Central memory CD8-positive, alpha-beta T cell (primary cell): ENCODE measurements around the gene DIO1.
A peak's percentile ranks its signal among the peaks of the same experiment; 100 is the strongest.

Source experiments
- ATAC-seq: fragments of 150-1000 bp; cut with Tn5 transposase; replicated peaks from 2 replicates; pipeline ENCODE4 v1.10.0; 2022; ENCODE audit warnings: mild to moderate bottlenecking, moderate FRiP score, moderate number of reproducible peaks; ENCODE audit not compliant: poor library complexity, severe bottlenecking; ENCODE audit errors: extremely low read depth
- DNase-seq, 2 donors: peaks; one replicate each; pipeline ENCODE4 v3.0.0; 2021; ENCODE audit warnings: low spot score in 2 of 2
- H3K27ac Mint-ChIP-seq: one replicate; pipeline ENCODE4 v1.8.0; 2022; ENCODE audit warnings: low read depth, mild to moderate bottlenecking, moderate library complexity, mixed read lengths
- H3K27me3 Mint-ChIP-seq: one replicate; pipeline ENCODE4 v1.8.0; 2022; ENCODE audit warnings: mixed read lengths
- H3K36me3 Mint-ChIP-seq: one replicate; pipeline ENCODE4 v1.8.0; 2022; ENCODE audit warnings: mild to moderate bottlenecking, moderate library complexity, mixed read lengths; ENCODE audit not compliant: insufficient read depth
- H3K4me1 Mint-ChIP-seq: one replicate; pipeline ENCODE4 v1.8.0; 2022; ENCODE audit warnings: mixed read lengths
- H3K4me3 Mint-ChIP-seq: one replicate; pipeline ENCODE4 v1.8.0; 2022; ENCODE audit warnings: mild to moderate bottlenecking, moderate library complexity, mixed read lengths
- H3K9me3 Mint-ChIP-seq: one replicate; pipeline ENCODE4 v1.8.0; 2022; ENCODE audit warnings: mixed read lengths

Gene DIO1

GRCh38 chr1:53902235-53903138 lies 8.5 kb downstream of the DIO1 start:
- H3K9me3 Mint-ChIP-seq: no peaks in the 10 kb centered on the region
- H3K27ac Mint-ChIP-seq: no peak overlapping the region
- peaks cover 6% of the 10 kb centered on the region for H3K36me3 Mint-ChIP-seq
- no peak overlapping the region for H3K4me3 Mint-ChIP-seq
- no peak for ATAC-seq
- no peaks in the 10 kb centered on the region for H3K27me3 Mint-ChIP-seq
- H3K4me1 Mint-ChIP-seq: no peaks in the 10 kb centered on the region
- DNase-seq: no peak

- Mint-ChIP-seq H3K27me3 (no peaks in the 10 kb centered on the region), H3K4me3 (no peak overlapping the region), H3K36me3 (peaks cover 5% of the 10 kb centered on the region), H3K27ac (no peak overlapping the region), H3K9me3 (no peaks in the 10 kb centered on the region), H3K4me1 (no peaks in the 10 kb centered on the region)
- DNase-seq (no peak), ATAC-seq (no peak)
Observed at GRCh38 chr1:53905509-53905908, 11.5 kb downstream of the DIO1 start.

GRCh38 chr1:53906121-53906520 lies 12.1 kb downstream of the DIO1 start:
- Mint-ChIP-seq H3K27ac (no peak overlapping the region), H3K4me1 (no peaks in the 10 kb centered on the region), H3K4me3 (no peak overlapping the region), H3K36me3 (peaks cover 5% of the 10 kb centered on the region), H3K9me3 (no peaks in the 10 kb centered on the region), H3K27me3 (no peaks in the 10 kb centered on the region)
- ATAC-seq (no peak), DNase-seq (no peak)

GRCh38 chr1:53909946-53910345 lies 16.0 kb downstream of the DIO1 start:
- Mint-ChIP-seq H3K27ac (no peak overlapping the region), H3K36me3 (peaks cover 3% of the 10 kb centered on the region), H3K27me3 (no peaks in the 10 kb centered on the region), H3K4me1 (no peaks in the 10 kb centered on the region), H3K4me3 (no peak overlapping the region), H3K9me3 (no peaks in the 10 kb centered on the region)
- ATAC-seq: no peak
- DNase-seq: no peak

GRCh38 chr1:53911442-53911841 lies 17.5 kb downstream of the DIO1 start:
- Mint-ChIP-seq H3K4me3 (no peak overlapping the region), H3K27me3 (no peaks in the 10 kb centered on the region), H3K4me1 (no peaks in the 10 kb centered on the region), H3K9me3 (no peaks in the 10 kb centered on the region), H3K36me3 (peaks cover 7% of the 10 kb centered on the region), H3K27ac (no peak overlapping the region)
- DNase-seq (no peak), ATAC-seq (no peak)

GRCh38 chr1:53913352-53914033 lies 19.5 kb downstream of the DIO1 start:
- ATAC-seq (no peak), DNase-seq (no peak)
- H3K27me3 Mint-ChIP-seq: no peaks in the 10 kb centered on the region
- no peaks in the 10 kb centered on the region for H3K9me3 Mint-ChIP-seq
- no peak overlapping the region for H3K27ac Mint-ChIP-seq
- H3K4me1 Mint-ChIP-seq: no peaks in the 10 kb centered on the region
- H3K4me3 Mint-ChIP-seq: no peak overlapping the region
- peaks cover 5% of the 10 kb centered on the region for H3K36me3 Mint-ChIP-seq

- DNase-seq (no peak), ATAC-seq (no peak)
- Mint-ChIP-seq H3K4me1 (peaks cover 15% of the 10 kb centered on the region), H3K36me3 (peaks cover 17% of the 10 kb centered on the region), H3K4me3 (no peak overlapping the region), H3K27ac (no peak overlapping the region), H3K27me3 (no peaks in the 10 kb centered on the region), H3K9me3 (no peaks in the 10 kb centered on the region)
Observed at GRCh38 chr1:53918343-53918742, 24.4 kb downstream of the DIO1 start.

- Mint-ChIP-seq H3K27me3 (no peaks in the 10 kb centered on the region), H3K4me3 (no peak overlapping the region), H3K9me3 (no peaks in the 10 kb centered on the region), H3K4me1 (peaks cover 15% of the 10 kb centered on the region), H3K36me3 (peaks cover 20% of the 10 kb centered on the region), H3K27ac (peak overlapping the region; percentile 78)
- no peak for ATAC-seq
- no peak for DNase-seq
Observed at GRCh38 chr1:53919675-53920066, 25.7 kb downstream of the DIO1 start.

GRCh38 chr1:53927376-53927881 lies 33.4 kb downstream of the DIO1 start:
- ATAC-seq (no peak), DNase-seq (no peak)
- H3K27me3 Mint-ChIP-seq: no peaks in the 10 kb centered on the region
- no peaks in the 10 kb centered on the region for H3K9me3 Mint-ChIP-seq
- no peak overlapping the region for H3K4me3 Mint-ChIP-seq
- H3K36me3 Mint-ChIP-seq: peaks cover 34% of the 10 kb centered on the region
- peaks cover 15% of the 10 kb centered on the region for H3K4me1 Mint-ChIP-seq
- peak overlapping the region; percentile 6 for H3K27ac Mint-ChIP-seq

- DNase-seq (no peak), ATAC-seq (no peak)
- Mint-ChIP-seq H3K4me3 (no peak overlapping the region), H3K36me3 (peaks cover 29% of the 10 kb centered on the region), H3K4me1 (peaks cover 15% of the 10 kb centered on the region), H3K9me3 (no peaks in the 10 kb centered on the region), H3K27me3 (no peaks in the 10 kb centered on the region), H3K27ac (peak overlapping the region; percentile 6)
Observed at GRCh38 chr1:53929246-53929960, 35.4 kb downstream of the DIO1 start.

GRCh38 chr1:53930932-53931331 lies 36.9 kb downstream of the DIO1 start:
- peaks cover 29% of the 10 kb centered on the region for H3K36me3 Mint-ChIP-seq
- DNase-seq (no peak), ATAC-seq (no peak)
- H3K4me1 Mint-ChIP-seq: peaks cover 15% of the 10 kb centered on the region
- no peaks in the 10 kb centered on the region for H3K9me3 Mint-ChIP-seq
- no peak overlapping the region for H3K4me3 Mint-ChIP-seq
- no peaks in the 10 kb centered on the region for H3K27me3 Mint-ChIP-seq
- no peak overlapping the region for H3K27ac Mint-ChIP-seq

- DNase-seq: no peak
- Mint-ChIP-seq H3K4me3 (no peak overlapping the region), H3K27ac (no peak overlapping the region), H3K4me1 (peaks cover 16% of the 10 kb centered on the region), H3K27me3 (no peaks in the 10 kb centered on the region), H3K9me3 (no peaks in the 10 kb centered on the region), H3K36me3 (peaks cover 28% of the 10 kb centered on the region)
- ATAC-seq: no peak
Observed at GRCh38 chr1:53931523-53931922, 37.5 kb downstream of the DIO1 start.
